ENCODE results near the gene SLC5A3. TPM values are rescaled to one million over a fixed set of nuclear protein-coding genes. Genes with fewer than 3 reads are reported as not detected.

The SLC5A3 gene
- total RNA-seq, 1 donor from 2014 or later, result 34.0 TPM

- Histone ChIP-seq H3K27me3 (ENCODE audit: control insufficient read depth, insufficient read depth, low read length) (no peaks in the 10 kb centered on the region), H3K36me3 (ENCODE audit: control insufficient read depth, insufficient read depth, low read length) (no peaks in the 10 kb centered on the region), H3K4me3 (ENCODE audit: low read depth, low read length) (no peak overlapping the region)
- DNase-seq (ENCODE audit: low read depth) (no peak), FAIRE-seq (no peak)
- TF ChIP-seq CTCF (IDR thresholded peaks at IDR 0.05; ENCODE audit: insufficient read depth, low read length, severe bottlenecking), result no peak
Observed at GRCh38 chr21:34109075-34109474, 35.7 kb downstream of the SLC5A3 start.

- TF ChIP-seq CTCF (IDR thresholded peaks at IDR 0.05; ENCODE audit: insufficient read depth, low read length, severe bottlenecking), result no peak
- Histone ChIP-seq H3K36me3 (ENCODE audit: control insufficient read depth, insufficient read depth, low read length) (no peaks in the 10 kb centered on the region), H3K27me3 (ENCODE audit: control insufficient read depth, insufficient read depth, low read length) (no peaks in the 10 kb centered on the region), H3K4me3 (ENCODE audit: low read depth, low read length) (no peak overlapping the region)
- no peak for FAIRE-seq
- no peak for DNase-seq (ENCODE audit: low read depth)
Observed at GRCh38 chr21:34110594-34111202, 37.3 kb downstream of the SLC5A3 start.

GRCh38 chr21:34112316-34113033, 39.1 kb downstream of the SLC5A3 start:
- Histone ChIP-seq H3K36me3 (ENCODE audit: control insufficient read depth, insufficient read depth, low read length) (no peaks in the 10 kb centered on the region), H3K4me3 (ENCODE audit: low read depth, low read length) (no peak overlapping the region), H3K27me3 (ENCODE audit: control insufficient read depth, insufficient read depth, low read length) (no peaks in the 10 kb centered on the region)
- FAIRE-seq (no peak), DNase-seq (ENCODE audit: low read depth) (no peak)
- TF ChIP-seq CTCF (IDR thresholded peaks at IDR 0.05; ENCODE audit: insufficient read depth, low read length, severe bottlenecking), result no peak

GRCh38 chr21:34113842-34114241, 40.5 kb downstream of the SLC5A3 start:
- Histone ChIP-seq H3K36me3 (ENCODE audit: control insufficient read depth, insufficient read depth, low read length) (no peaks in the 10 kb centered on the region), H3K27me3 (ENCODE audit: control insufficient read depth, insufficient read depth, low read length) (no peaks in the 10 kb centered on the region), H3K4me3 (ENCODE audit: low read depth, low read length) (no peak overlapping the region)
- TF ChIP-seq CTCF (IDR thresholded peaks at IDR 0.05; ENCODE audit: insufficient read depth, low read length, severe bottlenecking), result no peak
- DNase-seq (ENCODE audit: low read depth), result no peak
- peak; percentile 7 for FAIRE-seq

- no peak for TF ChIP-seq CTCF (IDR thresholded peaks at IDR 0.05; ENCODE audit: insufficient read depth, low read length, severe bottlenecking)
- FAIRE-seq (no peak), DNase-seq (ENCODE audit: low read depth) (no peak)
- no peaks in the 10 kb centered on the region for H3K36me3 ChIP-seq (ENCODE audit: control insufficient read depth, insufficient read depth, low read length)
- no peak overlapping the region for H3K4me3 ChIP-seq (ENCODE audit: low read depth, low read length)
- H3K27me3 ChIP-seq (ENCODE audit: control insufficient read depth, insufficient read depth, low read length), result no peaks in the 10 kb centered on the region
Observed at GRCh38 chr21:34115160-34115559, 41.8 kb downstream of the SLC5A3 start.

Data from bronchial epithelial cell (primary cell).